HK-2 (cell line): ENCODE data around the gene PDLIM7.
"Not testable (repeated sequence)": the region's sequence is repeated elsewhere in the genome, so short reads cannot be mapped to it uniquely, and the experiment has no call there.

Experiments used
- DNase-seq: peaks from one replicate; pipeline ENCODE4 v3.0.0-alpha.2; 2018; ENCODE audit not compliant: unreplicated experiment

The PDLIM7 gene

DNA sequence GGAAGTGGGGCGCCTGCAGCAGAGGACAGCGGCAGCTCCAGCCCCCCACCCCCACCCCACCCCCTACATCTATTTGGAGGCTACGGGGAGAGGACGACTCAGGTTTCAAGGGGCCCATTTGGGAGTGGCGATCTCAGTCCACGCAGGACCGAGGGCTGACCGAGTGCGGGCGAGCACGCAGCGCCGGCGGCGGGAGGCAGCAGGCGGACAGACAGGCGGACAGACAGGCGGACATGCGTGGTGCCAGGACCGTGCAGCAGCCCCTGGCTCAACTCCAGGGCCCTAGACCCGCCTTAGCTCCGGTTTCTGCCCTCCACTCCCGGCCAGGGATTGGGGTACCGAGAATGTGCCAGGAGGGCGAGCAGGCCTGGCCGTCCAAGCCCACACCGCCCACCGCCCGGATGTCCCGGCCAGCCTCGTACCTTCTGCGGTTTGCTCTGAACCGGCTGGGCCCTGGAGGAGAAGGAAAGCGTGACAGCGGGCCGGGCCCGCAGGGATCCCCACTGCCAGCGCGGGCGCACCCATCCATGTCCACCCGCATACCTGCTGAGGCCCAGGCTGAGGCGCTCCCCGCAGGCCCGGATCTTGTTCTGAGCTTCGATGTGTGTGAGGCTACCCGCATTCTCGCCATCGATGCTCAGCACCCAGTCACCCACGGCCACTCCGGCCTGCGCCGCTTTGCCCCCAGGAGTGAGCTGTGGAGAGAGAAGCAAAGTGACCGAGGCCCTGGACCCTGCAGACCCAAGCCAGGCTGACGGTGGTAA, 5.2 kb downstream of the PDLIM7 start:
- no peak for DNase-seq

DNA sequence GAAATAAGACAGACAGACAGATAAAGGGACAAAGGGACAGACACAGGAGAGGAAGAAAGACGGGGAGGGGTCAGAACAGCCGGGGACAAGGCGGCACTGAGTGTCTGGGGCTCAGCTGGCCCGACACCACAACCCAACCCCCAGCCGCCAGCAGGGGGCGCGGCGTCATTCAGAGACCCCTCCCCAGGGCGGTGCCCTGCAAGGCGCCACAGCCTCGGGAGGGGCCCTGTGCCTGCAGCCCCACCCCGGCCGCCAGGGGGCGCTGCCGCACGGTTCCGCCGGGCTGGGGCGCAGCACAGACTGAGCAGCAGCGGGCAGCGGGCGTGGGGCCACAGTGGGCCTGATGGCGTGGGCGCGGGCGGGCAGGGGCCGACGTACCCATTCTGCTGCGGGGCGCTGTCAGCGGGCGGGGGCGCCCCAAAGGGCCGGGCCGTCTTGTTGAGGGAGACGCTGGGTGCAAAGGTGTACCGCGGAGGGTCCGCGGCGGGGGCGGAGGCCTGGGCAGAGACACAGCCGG, 5.9 kb downstream of the PDLIM7 start:
- DNase-seq, result no peak

DNA sequence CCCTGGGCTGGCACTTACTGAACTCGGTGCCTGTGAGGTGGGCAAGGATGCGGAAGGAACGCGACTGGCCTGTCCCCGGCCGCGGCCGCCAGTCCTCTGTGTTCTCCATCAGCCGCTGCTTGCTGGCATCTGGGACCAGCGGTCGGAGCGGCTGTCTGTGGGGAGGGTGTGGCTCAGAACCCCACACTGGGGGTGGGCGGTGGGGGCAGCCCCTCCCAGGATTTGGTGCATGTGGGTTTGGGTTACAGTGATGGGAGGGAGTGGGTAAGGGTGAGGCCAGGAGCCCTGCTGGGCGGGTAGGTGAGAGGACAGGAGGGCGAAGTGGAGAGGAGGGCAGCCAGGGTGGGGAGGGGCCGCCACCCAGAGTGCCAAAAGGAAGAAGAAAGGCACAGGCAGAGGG, 6.4 kb downstream of the PDLIM7 start:
- no peak for DNase-seq

- DNase-seq, result no peak
Observed at GRCh38 chr5:177490311-177490991, 7.0 kb downstream of the PDLIM7 start.

- DNase-seq, result no peak
Observed at GRCh38 chr5:177489119-177489716, 8.2 kb downstream of the PDLIM7 start.

GRCh38 chr5:177487975-177488374, 9.4 kb downstream of the PDLIM7 start:
- no peak for DNase-seq

DNA sequence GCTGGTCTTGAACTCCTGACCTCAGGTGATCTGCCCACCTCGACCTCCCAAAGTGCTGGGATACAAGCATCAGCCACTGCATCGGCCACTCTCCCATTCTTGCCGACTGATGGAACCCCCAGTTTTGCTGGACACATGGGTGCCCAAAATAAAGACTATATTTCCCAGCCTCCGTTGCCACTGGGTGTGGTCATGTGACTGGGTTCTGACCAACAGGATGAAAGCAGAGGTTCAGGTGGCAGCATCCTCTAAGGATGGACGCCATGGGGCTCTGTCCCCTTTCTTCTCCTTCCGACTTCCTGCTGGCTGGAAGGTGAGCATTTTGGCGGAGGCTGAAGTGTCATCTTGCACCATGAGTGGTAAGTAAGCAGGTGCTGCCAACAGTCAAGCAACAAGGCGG, 10.3 kb downstream of the PDLIM7 start:
- no peak for DNase-seq

DNA sequence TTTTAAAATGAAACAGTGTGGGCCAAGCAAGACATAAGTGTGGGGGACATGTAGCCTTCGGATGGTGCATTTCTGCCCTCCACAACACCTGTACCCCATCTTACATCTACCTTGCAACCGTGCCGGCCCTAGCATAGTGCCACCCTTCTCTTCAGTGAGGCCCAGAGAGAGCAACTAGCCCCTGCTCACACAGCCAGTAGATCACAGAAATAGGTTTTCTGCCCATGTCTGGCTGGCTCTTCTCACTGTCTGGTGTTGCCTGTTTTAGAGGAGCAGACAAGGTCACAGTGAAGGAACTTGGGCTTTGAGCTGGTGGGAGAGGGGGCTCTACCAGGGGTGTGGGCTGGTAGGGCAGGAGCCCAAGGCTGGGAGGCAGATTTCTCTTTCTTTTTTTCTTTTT, 11.1 kb downstream of the PDLIM7 start:
- DNase-seq, result no peak

DNA sequence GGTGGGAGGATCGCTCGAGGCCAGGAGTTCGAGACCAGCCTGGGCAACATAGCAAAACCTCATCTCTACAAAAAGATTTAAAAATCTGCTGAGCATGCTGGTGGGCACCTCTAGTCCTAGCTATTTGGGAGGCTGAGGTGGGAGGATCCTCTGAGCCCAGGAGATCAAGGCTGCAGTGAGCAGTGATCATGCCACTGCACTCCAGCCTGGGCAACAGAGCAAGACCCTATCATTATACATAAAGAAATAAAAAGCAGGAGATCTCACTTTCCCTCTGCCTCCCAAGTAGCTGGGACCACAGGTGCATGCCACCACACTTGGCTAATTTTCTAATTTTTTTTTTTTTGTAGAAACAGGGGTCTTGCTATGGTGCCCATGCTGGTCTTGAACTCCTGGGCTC, 11.7 kb downstream of the PDLIM7 start:
- not testable (repeated sequence) for DNase-seq

DNA sequence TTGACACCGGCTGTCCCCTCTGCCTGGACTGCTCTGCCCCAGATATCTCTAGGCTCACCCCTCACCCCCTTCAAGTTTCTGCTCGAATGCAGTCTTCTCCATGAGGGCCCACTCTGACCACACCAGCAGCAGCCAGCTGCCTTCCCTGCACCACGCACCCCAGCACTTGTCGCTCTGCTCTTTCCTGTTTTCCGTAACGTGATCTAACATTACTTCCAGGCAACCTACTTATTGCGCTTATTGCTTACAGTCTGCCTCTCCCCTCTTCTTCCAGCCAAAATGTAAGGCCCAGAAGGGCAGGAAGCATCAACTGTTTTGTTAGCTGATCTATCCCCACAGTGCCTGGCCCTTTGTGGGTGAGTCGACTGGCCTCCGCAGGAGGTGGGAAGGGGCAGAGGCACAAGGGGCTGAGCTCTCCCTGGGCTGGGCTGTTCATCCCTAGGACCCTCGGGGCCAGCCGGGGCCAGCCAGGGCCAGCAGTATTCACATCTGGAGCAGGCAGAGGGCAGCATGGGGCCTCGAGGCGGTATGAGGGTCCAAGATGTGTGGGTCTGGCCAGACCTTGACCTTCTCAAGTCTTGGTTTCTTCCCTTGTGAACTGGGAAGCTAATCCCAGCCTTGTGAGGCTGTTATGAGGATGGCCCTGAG, 12.4 kb downstream of the PDLIM7 start:
- no peak for DNase-seq

- no peak for DNase-seq
Observed at GRCh38 chr5:177483994-177484901, 13.2 kb downstream of the PDLIM7 start.

- DNase-seq, result no peak
Observed at GRCh38 chr5:177483042-177483441, 14.4 kb downstream of the PDLIM7 start.

DNA sequence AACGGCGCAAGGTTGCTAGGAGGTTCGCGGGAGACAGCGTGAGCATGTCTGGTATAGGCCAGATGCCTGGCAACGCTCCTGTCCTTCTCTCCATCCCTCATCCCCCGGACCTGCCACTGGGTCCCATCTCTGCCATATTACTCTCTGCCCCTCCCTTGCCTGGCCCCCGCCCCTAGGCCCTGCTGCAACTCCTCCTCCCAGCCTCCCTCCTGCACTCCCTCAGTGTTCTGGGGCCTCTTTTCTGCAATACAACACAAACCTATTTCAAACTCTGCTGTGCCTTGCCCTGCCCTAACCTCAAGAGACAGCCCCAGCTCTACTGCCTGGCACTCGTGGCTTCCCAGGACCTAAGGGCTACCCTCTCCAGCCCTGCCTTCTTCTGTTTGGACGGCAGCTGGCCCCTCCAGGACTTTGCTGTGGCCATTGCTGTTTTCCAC, 15.0 kb downstream of the PDLIM7 start:
- peak; percentile 35 for DNase-seq

DNA sequence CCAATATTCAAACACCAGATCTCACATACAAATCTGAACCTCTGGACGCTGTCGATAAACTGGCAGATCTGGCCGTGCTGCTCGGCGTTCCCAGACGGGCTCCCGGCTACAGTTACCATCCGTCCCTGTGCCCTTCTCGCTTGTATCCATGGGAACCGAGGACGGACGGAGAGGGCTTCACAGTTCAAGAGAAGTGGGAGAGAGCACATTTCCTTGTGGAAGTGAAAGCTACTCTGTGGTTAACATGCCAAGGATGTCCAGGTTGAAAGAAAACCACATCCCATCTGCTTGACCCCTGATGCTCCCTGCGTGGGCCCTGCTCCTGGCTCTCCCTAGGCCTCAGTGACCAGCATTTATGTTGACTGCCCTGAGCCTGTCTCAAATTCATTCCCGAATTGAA, 17.6 kb downstream of the PDLIM7 start:
- DNase-seq, result peak; percentile 66

DNA sequence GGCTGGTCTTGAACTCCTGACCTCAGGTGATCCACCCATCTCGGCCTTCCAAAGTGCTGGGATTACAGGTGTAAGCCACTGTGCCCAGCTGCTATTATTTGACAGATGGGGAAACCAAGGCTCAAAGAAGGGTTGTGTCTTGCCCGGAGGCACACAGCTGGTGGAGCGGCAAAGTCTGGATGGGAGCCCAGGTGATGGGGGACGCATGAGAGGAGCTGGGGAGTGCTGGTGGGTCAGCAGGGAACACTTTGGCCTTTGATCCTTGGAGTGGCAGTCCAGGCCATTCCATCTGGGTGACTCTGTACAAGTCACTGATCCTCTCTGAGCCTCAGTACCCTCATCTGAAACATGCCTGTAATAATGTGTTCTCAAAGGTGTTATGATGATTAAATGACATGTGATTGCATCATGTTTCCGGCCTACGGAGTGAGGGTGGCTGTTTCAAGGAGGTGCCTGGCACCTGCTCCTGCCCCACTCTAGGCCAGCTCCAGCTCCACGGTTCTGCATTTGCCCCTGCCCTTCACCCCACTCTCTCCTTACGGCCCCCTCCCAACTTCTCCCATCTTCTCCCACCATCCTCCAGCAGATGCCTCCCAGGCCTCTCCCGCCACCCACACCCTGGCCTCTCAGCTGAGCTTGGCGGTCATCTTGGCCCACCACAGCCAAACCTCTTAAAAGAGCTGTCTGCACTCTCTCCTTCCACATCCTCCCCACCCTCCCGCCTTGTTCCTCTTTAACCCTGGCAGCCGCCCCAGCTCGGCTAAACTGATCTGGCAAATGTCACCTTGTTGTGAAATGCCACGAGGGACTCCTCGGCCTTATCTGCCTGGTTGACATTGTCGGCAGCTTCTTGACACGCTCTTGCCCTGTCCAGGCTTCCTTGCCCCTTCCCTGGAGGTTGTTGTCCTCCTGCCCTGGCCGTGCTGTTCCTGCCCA, 18.4 kb downstream of the PDLIM7 start:
- peak; percentile 49 for DNase-seq

DNA sequence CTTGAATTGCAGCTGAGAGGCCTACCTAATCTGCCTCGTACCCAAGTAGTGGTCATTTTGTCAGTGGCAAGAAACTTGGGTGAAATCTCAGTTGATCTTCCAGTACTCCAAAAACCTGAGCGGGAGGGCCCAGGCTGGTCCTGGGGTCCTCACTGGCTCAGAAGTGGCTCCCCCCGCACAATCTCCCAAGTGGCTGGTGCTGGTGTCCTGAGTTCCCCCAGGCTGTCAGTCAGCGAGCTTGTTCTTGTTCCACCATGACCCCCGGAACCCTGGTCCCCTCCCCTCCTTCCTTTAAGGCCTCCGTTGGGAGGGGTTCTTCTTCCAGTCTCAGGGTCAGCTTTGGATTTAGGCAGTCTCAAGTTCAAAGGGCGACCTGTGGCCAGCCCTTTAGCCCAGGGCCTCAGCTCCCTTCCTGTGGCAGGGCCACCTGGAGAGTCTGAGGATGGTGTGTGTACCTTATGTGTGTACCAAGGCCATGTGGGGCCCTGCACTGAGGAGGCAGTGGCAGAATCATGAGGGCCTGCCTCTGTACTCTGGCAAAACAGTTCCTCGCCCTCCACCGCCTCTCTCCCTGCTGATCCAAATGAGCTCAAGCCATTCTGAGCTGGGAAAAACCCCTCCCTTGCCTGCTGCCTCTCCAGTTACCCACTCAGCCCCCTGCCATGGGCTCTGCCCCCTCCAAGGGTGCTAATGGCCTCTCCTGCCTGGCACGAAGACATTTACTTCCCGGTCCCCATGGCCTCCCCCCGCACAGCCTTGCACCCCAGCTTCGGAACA, 19.5 kb downstream of the PDLIM7 start:
- no peak for DNase-seq

DNA sequence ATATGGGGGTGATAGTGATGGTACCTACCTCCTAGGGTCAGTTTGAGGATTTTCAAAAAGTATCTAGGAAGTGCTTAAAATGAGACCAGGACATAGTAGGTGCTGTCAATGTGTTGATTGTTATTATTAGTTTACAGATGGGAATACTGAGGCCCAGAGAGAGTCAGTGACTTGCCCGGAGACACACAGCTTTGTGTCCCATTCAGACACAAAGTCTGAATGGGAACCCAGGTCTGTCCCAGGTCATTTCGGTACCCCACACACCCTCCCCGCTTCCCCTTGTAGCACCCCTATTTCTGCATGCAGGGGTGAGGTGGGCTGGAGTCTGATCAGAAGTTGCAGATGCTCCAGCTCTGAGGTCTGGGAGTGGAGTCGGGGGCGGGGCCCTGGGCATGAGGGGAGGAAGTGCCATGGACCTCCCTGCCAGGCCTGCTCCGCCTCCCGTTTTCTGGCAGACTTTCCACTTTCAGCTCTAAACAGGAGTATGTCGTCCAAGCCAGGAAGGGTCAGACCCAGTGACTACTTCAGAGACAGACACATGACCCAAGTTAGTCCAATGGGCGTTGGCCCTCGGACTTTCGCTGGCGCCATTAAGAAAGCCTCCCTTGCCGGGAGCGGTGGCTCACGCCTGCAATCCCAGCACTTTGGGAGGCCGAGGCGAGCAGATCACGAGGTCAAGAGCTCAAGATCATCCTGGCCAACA, 20.7 kb downstream of the PDLIM7 start:
- DNase-seq, result no peak

- no peak for DNase-seq
Observed at GRCh38 chr5:177475563-177476427, 21.6 kb downstream of the PDLIM7 start.
